ENCODE measurements around the gene MAPK11. TPM values are rescaled to one million over a fixed set of nuclear protein-coding genes. Genes with fewer than 3 reads are reported as not detected.

MAPK11 gene
- total RNA-seq, 1 experiment from 2014 or later, result 19.3 TPM

GRCh38 chr22:50257451-50258360 is 12.5 kb downstream of the MAPK11 start:
- Histone ChIP-seq H2AFZ (ENCODE audit: low read depth, low read length, poor library complexity, severe bottlenecking) (no peak overlapping the region), H3K27me3 (ENCODE audit: insufficient read depth, low read length) (no peaks in the 10 kb centered on the region), H3K4me3 (replicated peaks in 1 of 2; ENCODE audit: low read depth in 1 of 2, low read length in 2 of 2) (no peak overlapping the region), H3K9me3 (ENCODE audit: control insufficient read depth in 1 of 2, insufficient read depth in 1 of 2, low read depth in 1 of 2, low read length in 2 of 2) (no peaks in the 10 kb centered on the region), H3K9ac (ENCODE audit: low read length) (no peak overlapping the region), H3K4me1 (ENCODE audit: control insufficient read depth in 1 of 2, insufficient read depth in 2 of 2, low read length in 2 of 2) (peaks cover 12 to 23% of the 10 kb centered on the region in 2 experiments), H3K27ac (ENCODE audit: low read depth, low read length) (no peak overlapping the region; the same call in 1 of the 2 replicates), H3K4me2 (ENCODE audit: low read length) (no peak overlapping the region), H3K36me3 (ENCODE audit: control insufficient read depth in 1 of 2, insufficient read depth in 2 of 2, low read length in 2 of 2) (peaks cover 0 to 11% of the 10 kb centered on the region in 2 experiments; a peak in 2 of 4 replicates), H4K20me1 (ENCODE audit: insufficient read depth) (no peaks in the 10 kb centered on the region), H3K79me2 (ENCODE audit: insufficient read depth, low read length) (peaks cover 28% of the 10 kb centered on the region), H3K9me2 (ENCODE audit: insufficient read depth) (no peaks in the 10 kb centered on the region)
- intact Hi-C loops (cut with micrococcal nuclease), result no loop called here
- TF ChIP-seq EGR1 (IDR thresholded peaks at IDR 0.05; ENCODE audit: low read depth) (no peak), FOSL1 (IDR thresholded peaks at IDR 0.05; ENCODE audit: low read depth) (no peak), ZFX (IDR thresholded peaks at IDR 0.05) (no peak), POLR2AphosphoS5 (IDR thresholded peaks at IDR 0.05; ENCODE audit: low read depth, low read length) (no peak), SIN3A (IDR thresholded peaks at IDR 0.05; ENCODE audit: low read depth) (no peak), JUND (IDR thresholded peaks at IDR 0.05) (no peak), EZH2 (IDR thresholded peaks at IDR 0.05) (no peak), EZH2phosphoT487 (IDR thresholded peaks at IDR 0.05; ENCODE audit: borderline replicate concordance) (no peak), TCF7L2 (IDR thresholded peaks at IDR 0.05; ENCODE audit: borderline replicate concordance, extremely low read depth, insufficient read depth, insufficient read length) (no peak), REST (IDR thresholded peaks at IDR 0.05; ENCODE audit: low read depth) (no peak), SRF (IDR thresholded peaks at IDR 0.05; ENCODE audit: low read depth) (no peak), ELF1 (IDR thresholded peaks at IDR 0.05; ENCODE audit: borderline replicate concordance, low read depth) (no peak), POLR2A (IDR thresholded peaks at IDR 0.05; ENCODE audit: borderline replicate concordance, extremely low read depth, insufficient read depth, insufficient read length) (no peak), ZNF274 (IDR thresholded peaks at IDR 0.05; ENCODE audit: low read depth, low read length) (no peak), ZBTB33 (IDR thresholded peaks at IDR 0.05; ENCODE audit: extremely low read depth, insufficient replicate concordance, low read length) (no peak)
- TF ChIP-seq, protein P1, sequence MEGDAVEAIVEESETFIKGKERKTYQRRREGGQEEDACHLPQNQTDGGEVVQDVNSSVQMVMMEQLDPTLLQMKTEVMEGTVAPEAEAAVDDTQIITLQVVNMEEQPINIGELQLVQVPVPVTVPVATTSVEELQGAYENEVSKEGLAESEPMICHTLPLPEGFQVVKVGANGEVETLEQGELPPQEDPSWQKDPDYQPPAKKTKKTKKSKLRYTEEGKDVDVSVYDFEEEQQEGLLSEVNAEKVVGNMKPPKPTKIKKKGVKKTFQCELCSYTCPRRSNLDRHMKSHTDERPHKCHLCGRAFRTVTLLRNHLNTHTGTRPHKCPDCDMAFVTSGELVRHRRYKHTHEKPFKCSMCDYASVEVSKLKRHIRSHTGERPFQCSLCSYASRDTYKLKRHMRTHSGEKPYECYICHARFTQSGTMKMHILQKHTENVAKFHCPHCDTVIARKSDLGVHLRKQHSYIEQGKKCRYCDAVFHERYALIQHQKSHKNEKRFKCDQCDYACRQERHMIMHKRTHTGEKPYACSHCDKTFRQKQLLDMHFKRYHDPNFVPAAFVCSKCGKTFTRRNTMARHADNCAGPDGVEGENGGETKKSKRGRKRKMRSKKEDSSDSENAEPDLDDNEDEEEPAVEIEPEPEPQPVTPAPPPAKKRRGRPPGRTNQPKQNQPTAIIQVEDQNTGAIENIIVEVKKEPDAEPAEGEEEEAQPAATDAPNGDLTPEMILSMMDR (IDR thresholded peaks at IDR 0.05 in 2 of 3, conservative IDR thresholded peaks at IDR 0.05 in 1 of 3; ENCODE audit: borderline replicate concordance in 1 of 3, insufficient read depth in 1 of 3, low read depth in 2 of 3, low read length in 2 of 3), result no peak
- TF ChIP-seq, protein P2, sequence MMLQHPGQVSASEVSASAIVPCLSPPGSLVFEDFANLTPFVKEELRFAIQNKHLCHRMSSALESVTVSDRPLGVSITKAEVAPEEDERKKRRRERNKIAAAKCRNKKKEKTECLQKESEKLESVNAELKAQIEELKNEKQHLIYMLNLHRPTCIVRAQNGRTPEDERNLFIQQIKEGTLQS (IDR thresholded peaks at IDR 0.05), result no peak
- TF ChIP-seq, protein P3, sequence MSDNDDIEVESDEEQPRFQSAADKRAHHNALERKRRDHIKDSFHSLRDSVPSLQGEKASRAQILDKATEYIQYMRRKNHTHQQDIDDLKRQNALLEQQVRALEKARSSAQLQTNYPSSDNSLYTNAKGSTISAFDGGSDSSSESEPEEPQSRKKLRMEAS (IDR thresholded peaks at IDR 0.05), result no peak
- POLR2A ChIA-PET, result no interaction called here
- RAD21 ChIA-PET (ENCODE audit: low non-redundant PET in 1 of 2, low total read pairs in 2 of 2, uncharacterized antibody in 2 of 2, unreplicated experiment in 2 of 2), result no interaction called here
- ATAC-seq (no peak), DNase-seq (ENCODE audit: low read depth, low spot score) (no peak)
- BruUV-seq (replicated peaks), result no TSS peak
- CTCF ChIA-PET, result no interaction called here
